H1 (cell line): ENCODE data around the gene TMEM151B.

Source experiments
- CREB1 ChIP-seq: IDR thresholded peaks from 2 replicates; pipeline ENCODE4 v1.6.1; 2012; ENCODE audit warnings: inconsistent platforms
- EZH2 ChIP-seq: fragments of 200-600 bp; sonication (generic); IDR thresholded peaks from 2 replicates; pipeline ENCODE4 v1.7.1; 2012; ENCODE audit warnings: low read depth, mild to moderate bottlenecking, moderate library complexity, low read length, inconsistent platforms; ENCODE audit not compliant: severe bottlenecking
- KDM5A ChIP-seq: fragments of 200-600 bp; IDR thresholded peaks from 2 replicates; pipeline ENCODE4 v1.7.1; 2012; ENCODE audit warnings: mild to moderate bottlenecking, low read length, inconsistent platforms, mixed read lengths
- POLR2A ChIP-seq, 2 experiments: IDR thresholded peaks; 1 replicate in 1 of 2; 2 replicates in 1 of 2; pipeline ENCODE4 v1.6.1; 2011; ENCODE audit warnings: low read depth in 2 of 2, low read length in 2 of 2, mild to moderate bottlenecking in 2 of 2; ENCODE audit errors: control extremely low read depth in 1 of 2
- TF ChIP-seq, protein P1 (sequence below): IDR thresholded peaks from 2 replicates; pipeline ENCODE4 v1.6.1; 2011; ENCODE audit warnings: low read length, improper control_type of control experiment

DNA sequence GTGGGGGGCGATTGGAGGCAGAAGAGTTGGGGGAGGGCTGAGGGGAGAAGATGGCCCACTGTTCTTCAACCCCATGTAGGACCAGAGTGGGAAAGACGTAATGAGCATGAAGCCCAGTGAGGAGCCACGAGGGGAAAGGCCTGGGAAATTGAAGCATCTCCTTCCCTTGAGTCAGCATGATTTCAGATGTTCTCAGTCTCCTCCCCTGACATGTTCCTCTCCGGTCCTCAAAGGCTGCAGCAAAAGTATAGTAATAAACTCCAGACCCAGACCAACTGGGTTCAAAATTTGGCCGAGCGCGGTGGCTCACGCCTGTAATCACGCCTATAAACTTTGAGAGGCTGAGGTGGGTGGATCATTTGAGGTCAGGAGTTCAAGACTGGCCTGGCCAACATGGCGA is 3.0 kb upstream of the TMEM151B start:
- TF ChIP-seq, protein P1, sequence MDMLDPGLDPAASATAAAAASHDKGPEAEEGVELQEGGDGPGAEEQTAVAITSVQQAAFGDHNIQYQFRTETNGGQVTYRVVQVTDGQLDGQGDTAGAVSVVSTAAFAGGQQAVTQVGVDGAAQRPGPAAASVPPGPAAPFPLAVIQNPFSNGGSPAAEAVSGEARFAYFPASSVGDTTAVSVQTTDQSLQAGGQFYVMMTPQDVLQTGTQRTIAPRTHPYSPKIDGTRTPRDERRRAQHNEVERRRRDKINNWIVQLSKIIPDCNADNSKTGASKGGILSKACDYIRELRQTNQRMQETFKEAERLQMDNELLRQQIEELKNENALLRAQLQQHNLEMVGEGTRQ = no peak
- no peak for TF ChIP-seq KDM5A
- TF ChIP-seq EZH2 = no peak
- TF ChIP-seq POLR2A (IDR thresholded peaks at IDR 0.05; ENCODE audit: control extremely low read depth in 1 of 2, low read depth in 2 of 2, low read length in 2 of 2) = no peak
- TF ChIP-seq CREB1 = no peak
